ENCODE measurements around the gene LOXL3. TPM values are rescaled to one million over a fixed set of nuclear protein-coding genes. Genes with fewer than 3 reads are reported as not detected.
"Not testable (repeated sequence)": the region's sequence is repeated elsewhere in the genome, so short reads cannot be mapped to it uniquely, and the experiment has no call there.

Gene LOXL3
- total RNA-seq, 3 donors from 2014 or later (not counting 1 experiment from before 2014, with no cell fraction given): 0.43 to 2.0 (median 0.93) TPM

DNA sequence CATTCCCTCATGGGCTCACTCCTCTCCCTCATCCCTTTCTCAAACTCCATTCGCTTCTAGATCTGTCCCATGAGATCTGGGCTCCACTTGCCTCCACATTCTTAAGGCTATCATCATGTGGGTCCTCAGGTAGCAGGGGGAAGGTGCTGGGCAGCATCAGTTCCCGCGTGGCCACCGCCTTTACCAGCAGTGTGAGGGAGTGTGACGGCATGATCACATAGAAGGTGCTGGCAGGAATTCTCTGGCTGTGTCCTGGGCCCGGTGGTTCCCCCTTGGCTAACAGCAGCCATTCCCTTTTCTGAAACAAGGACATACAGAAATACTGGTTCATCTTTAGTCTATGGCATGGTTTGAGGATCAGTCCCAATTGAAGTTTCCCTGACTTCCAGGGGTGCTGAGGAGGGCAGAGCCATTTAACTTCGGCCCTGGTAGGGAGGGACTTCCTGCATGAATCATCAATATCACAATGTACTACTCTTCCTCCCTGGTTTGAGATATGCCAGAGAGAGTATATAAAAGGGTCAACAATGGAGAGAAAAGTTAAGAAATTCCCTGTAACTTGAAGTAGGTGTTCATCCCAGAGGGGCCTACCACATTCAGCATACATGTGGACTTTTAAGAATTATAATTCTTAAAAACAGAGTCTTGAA, 8.5 kb upstream of the LOXL3 start:
- Histone ChIP-seq H3K4me3 (ENCODE audit: low read length) (no peak overlapping the region), H3K27me3 (ENCODE audit: control insufficient read depth, insufficient read depth, low read length) (no peaks in the 10 kb centered on the region), H3K27ac (ENCODE audit: low read length) (no peak overlapping the region), H3K9me3 (ENCODE audit: control insufficient read depth, insufficient read depth, low read length) (no peaks in the 10 kb centered on the region), H3K36me3 (ENCODE audit: control insufficient read depth, insufficient read depth, low read length) (no peaks in the 10 kb centered on the region), H3K4me1 (ENCODE audit: control insufficient read depth, insufficient read depth, low read length) (no peaks in the 10 kb centered on the region)
- Mint-ChIP-seq H3K9me3 (no peaks in the 10 kb centered on the region), H3K4me3 (no peak overlapping the region), H3K27me3 (ENCODE audit: low read depth in 2 of 2) (peaks cover 21 to 36% of the 10 kb centered on the region in 2 donors), H3K27ac (no peak overlapping the region), H3K4me1 (peaks cover 8 to 12% of the 10 kb centered on the region in 2 donors), H3K36me3 (no peaks in the 10 kb centered on the region)
- WGBS (ENCODE audit: insufficient coverage): 95% methylated on average over 6 of the region's 7 CpGs
- DNase-seq (no peak), ATAC-seq (no peak)
- intact Hi-C loops (cut with micrococcal nuclease): no loop called here
- TF ChIP-seq, protein P1, sequence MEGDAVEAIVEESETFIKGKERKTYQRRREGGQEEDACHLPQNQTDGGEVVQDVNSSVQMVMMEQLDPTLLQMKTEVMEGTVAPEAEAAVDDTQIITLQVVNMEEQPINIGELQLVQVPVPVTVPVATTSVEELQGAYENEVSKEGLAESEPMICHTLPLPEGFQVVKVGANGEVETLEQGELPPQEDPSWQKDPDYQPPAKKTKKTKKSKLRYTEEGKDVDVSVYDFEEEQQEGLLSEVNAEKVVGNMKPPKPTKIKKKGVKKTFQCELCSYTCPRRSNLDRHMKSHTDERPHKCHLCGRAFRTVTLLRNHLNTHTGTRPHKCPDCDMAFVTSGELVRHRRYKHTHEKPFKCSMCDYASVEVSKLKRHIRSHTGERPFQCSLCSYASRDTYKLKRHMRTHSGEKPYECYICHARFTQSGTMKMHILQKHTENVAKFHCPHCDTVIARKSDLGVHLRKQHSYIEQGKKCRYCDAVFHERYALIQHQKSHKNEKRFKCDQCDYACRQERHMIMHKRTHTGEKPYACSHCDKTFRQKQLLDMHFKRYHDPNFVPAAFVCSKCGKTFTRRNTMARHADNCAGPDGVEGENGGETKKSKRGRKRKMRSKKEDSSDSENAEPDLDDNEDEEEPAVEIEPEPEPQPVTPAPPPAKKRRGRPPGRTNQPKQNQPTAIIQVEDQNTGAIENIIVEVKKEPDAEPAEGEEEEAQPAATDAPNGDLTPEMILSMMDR (IDR thresholded peaks at IDR 0.05): no peak

GRCh38 chr2:74561022-74561421, 7.3 kb upstream of the LOXL3 start:
- DNase-seq; H3K9me3 ChIP-seq (ENCODE audit: control insufficient read depth, insufficient read depth, low read length); H3K27ac ChIP-seq (ENCODE audit: low read length); H3K4me3 Mint-ChIP-seq; H3K4me1 ChIP-seq (ENCODE audit: control insufficient read depth, insufficient read depth, low read length); ATAC-seq; H3K27ac Mint-ChIP-seq; H3K27me3 ChIP-seq (ENCODE audit: control insufficient read depth, insufficient read depth, low read length); H3K36me3 ChIP-seq (ENCODE audit: control insufficient read depth, insufficient read depth, low read length); intact Hi-C loops (cut with micrococcal nuclease); H3K9me3 Mint-ChIP-seq; H3K4me3 ChIP-seq (ENCODE audit: low read length); H3K36me3 Mint-ChIP-seq: not testable (repeated sequence)
- Mint-ChIP-seq H3K4me1 (peaks cover 8 to 23% of the 10 kb centered on the region in 2 donors), H3K27me3 (ENCODE audit: low read depth in 2 of 2) (peaks cover 18 to 32% of the 10 kb centered on the region in 2 donors)
- 100% methylated on average over 1 of the region's 1 CpG for whole genome bisulfite sequencing (ENCODE audit: insufficient coverage)

- Mint-ChIP-seq H3K27me3 (ENCODE audit: low read depth in 2 of 2) (peaks cover 15 to 27% of the 10 kb centered on the region in 2 donors), H3K27ac (no peak overlapping the region), H3K36me3 (no peaks in the 10 kb centered on the region), H3K9me3 (no peaks in the 10 kb centered on the region), H3K4me3 (no peak overlapping the region), H3K4me1 (peaks cover 8 to 27% of the 10 kb centered on the region in 2 donors)
- no peak overlapping the region for H3K27ac ChIP-seq (ENCODE audit: low read length)
- WGBS (ENCODE audit: insufficient coverage): 76% methylated on average over 4 of the region's 6 CpGs
- no peak for ATAC-seq
- H3K27me3 ChIP-seq (ENCODE audit: control insufficient read depth, insufficient read depth, low read length): no peaks in the 10 kb centered on the region
- H3K4me1 ChIP-seq (ENCODE audit: control insufficient read depth, insufficient read depth, low read length): peaks cover 6% of the 10 kb centered on the region
- no peaks in the 10 kb centered on the region for H3K9me3 ChIP-seq (ENCODE audit: control insufficient read depth, insufficient read depth, low read length)
- no peak overlapping the region for H3K4me3 ChIP-seq (ENCODE audit: low read length)
- TF ChIP-seq, protein P1 (IDR thresholded peaks at IDR 0.05): no peak
- H3K36me3 ChIP-seq (ENCODE audit: control insufficient read depth, insufficient read depth, low read length): peaks cover 6% of the 10 kb centered on the region
- DNase-seq: no peak
- intact Hi-C loops (cut with micrococcal nuclease): no loop called here
These were observed 6.8 kb upstream of the LOXL3 start for GRCh38 chr2:74560591-74560990.

- no peak overlapping the region for H3K27ac ChIP-seq (ENCODE audit: low read length)
- TF ChIP-seq, protein P1 (IDR thresholded peaks at IDR 0.05): no peak
- no peaks in the 10 kb centered on the region for H3K9me3 ChIP-seq (ENCODE audit: control insufficient read depth, insufficient read depth, low read length)
- Mint-ChIP-seq H3K27ac (no peak overlapping the region), H3K36me3 (no peaks in the 10 kb centered on the region), H3K9me3 (no peaks in the 10 kb centered on the region), H3K27me3 (ENCODE audit: low read depth in 2 of 2) (peaks cover 15 to 26% of the 10 kb centered on the region in 2 donors), H3K4me1 (peaks cover 13 to 34% of the 10 kb centered on the region in 2 donors), H3K4me3 (no peak overlapping the region)
- no peaks in the 10 kb centered on the region for H3K27me3 ChIP-seq (ENCODE audit: control insufficient read depth, insufficient read depth, low read length)
- intact Hi-C loops (cut with micrococcal nuclease): no loop called here
- peaks cover 6% of the 10 kb centered on the region for H3K36me3 ChIP-seq (ENCODE audit: control insufficient read depth, insufficient read depth, low read length)
- ATAC-seq (no peak), DNase-seq (no peak)
- H3K4me1 ChIP-seq (ENCODE audit: control insufficient read depth, insufficient read depth, low read length): peaks cover 13% of the 10 kb centered on the region
- no peak overlapping the region for H3K4me3 ChIP-seq (ENCODE audit: low read length)
- 92% methylated on average over 5 of the region's 5 CpGs for WGBS (ENCODE audit: insufficient coverage)
These were observed 6.2 kb upstream of the LOXL3 start for GRCh38 chr2:74559912-74560311.

Data from natural killer cell (primary cell).